ENCODE measurements around the gene GLRA3.
"Not testable (repeated sequence)": the region's sequence is repeated elsewhere in the genome, so short reads cannot be mapped to it uniquely, and the experiment has no call there.

Gene GLRA3

DNA sequence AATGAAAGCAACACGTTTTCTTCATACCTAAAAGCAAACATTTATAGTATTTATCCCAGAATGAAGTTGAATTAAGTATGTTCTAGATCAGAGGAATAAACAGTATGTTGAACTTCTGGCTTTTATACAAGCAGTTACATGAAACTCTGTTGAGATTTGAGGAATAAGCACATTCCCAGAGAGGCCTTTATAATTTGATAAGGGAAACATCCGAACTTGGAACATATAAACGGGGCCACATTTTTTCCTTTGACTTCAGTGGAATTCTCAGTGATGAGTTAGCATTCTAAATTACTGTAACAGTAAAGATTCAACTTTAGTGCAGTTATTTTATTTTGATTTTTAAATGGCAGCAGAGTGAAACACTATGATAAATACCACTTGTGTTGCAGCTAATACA, 119.5 kb downstream of the GLRA3 start:
- no peak for DNase-seq

GRCh38 chr4:174708381-174708780, 120.7 kb downstream of the GLRA3 start:
- no peak for DNase-seq

DNA sequence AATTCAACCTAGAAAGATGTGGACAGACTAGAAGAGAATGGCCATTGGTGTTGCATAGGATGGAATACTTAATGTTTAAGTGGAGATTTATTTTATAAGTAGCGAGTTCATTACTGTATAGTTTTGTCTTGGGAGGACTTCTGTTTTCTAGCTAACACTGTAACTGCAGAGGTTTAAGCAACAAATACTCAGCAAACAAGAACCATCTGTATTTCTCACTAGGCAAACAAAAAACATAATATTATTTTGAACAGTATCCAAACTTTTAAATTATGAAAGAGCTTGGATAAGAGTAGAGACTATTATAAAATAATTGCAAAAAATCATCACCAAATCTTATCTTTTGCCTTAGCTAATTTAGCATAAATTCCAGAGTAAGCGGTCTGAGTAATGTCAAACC, 121.1 kb downstream of the GLRA3 start:
- DNase-seq, result no peak

- no peak for DNase-seq
Measured at GRCh38 chr4:174707051-174707676, 121.9 kb downstream of the GLRA3 start.

DNA sequence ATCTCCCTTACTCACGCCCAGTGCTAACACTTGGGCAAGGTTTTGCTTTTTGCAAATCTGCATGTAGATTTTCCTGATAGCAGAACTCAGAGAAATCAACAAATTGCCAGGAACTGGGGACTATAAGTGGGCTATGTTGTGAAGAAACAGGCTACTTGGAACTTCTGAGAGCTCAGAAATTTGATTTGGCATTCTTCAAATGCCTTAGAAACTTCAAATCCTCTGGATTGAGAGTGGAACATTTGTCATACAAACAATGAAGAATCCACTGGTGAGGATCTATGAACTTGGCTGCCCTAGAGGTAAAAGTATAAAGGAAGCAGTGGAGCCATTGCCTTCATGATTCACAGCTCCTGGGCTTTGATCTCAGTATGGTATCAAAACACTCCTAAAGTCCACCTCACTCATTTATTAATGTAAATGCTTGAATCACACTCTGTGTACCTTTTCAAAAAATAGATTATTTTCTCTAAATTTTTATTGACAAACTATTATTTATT, 126.0 kb downstream of the GLRA3 start:
- no peak for DNase-seq

GRCh38 chr4:174699654-174700053, 129.4 kb downstream of the GLRA3 start:
- no peak for DNase-seq

DNA sequence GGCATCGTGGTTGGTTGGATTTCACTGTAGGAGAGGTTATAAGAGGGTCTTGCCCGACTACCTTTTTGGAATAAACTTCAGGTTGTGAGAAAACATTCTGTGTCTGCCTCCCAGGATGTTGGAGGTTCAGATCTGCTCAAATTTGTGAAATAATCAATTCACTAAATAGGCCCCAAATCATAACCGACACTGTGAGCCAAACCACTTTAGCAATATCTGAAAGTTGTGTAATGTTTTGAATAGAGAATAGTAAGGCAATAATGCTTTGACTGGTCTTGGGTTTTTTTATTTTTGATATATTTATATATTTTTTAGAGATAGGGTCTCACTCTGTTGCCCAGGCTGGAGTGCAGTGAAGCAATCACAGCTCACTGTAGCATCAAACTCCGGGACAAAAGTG, 131.2 kb downstream of the GLRA3 start:
- DNase-seq, result no peak

DNA sequence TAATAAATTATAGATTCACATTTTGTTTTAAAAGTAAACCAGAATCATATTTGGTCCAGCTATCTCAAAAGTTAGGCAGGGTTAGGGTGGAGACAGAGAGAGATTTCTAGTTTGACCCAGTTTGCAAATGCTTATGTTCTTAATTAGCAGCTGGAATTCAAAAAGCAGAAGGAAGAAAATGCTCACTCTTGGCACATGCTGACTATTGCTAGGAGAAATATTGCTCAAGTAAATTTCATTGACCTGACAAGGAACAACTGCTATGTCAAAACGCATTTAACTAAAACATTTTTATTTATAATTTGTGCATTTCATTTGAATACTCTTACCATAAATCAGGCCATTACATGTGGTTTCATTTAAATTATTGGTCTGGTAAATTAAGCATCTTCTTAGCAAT, 131.8 kb downstream of the GLRA3 start:
- no peak for DNase-seq

GRCh38 chr4:174696657-174697056, 132.4 kb downstream of the GLRA3 start:
- DNase-seq, result no peak

GRCh38 chr4:174691876-174692275, 137.2 kb downstream of the GLRA3 start:
- DNase-seq, result not testable (repeated sequence)

DNA sequence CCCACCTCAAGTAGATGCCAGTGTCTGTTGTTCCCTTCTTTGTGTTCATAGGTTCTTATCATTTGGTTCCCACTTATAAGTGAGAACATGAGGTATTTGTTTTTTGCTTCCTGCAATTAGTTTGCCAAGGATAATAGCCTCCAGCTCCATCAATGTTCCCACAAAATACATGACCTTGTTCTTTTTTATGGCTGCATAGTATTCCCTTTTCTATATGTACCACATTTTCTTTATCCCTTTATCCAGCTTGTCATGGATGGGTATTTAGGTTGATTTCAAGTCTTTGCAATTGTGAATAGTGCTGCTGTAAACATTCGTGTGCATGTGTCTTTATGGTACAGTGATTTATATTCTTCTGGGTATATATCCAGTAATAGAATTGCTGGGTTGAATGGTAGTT, 138.4 kb downstream of the GLRA3 start:
- no peak for DNase-seq

DNA sequence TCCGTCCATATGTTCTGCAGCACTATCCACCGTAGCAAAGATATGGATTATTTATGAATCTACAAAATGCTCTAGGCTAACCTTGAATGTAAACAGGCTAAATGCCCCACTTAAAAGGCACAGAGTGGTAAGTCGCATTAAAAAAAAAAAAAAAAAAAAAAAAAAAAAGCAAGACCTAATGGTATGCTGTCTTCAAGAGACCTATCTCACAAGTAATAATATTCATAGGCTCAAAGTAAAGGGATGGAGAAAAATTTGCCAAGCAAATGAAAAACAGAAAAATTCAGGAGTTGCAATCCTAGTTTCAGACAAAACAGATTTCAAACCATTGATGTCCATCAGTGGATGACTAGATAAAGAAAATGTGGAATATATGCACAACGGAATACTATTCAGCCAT, 139.4 kb downstream of the GLRA3 start:
- DNase-seq, result no peak

- DNase-seq, result no peak
Measured at GRCh38 chr4:174686826-174687225, 142.2 kb downstream of the GLRA3 start.

GRCh38 chr4:174681723-174682300, 147.2 kb downstream of the GLRA3 start:
- no peak for DNase-seq

GRCh38 chr4:174674305-174674840, 154.7 kb downstream of the GLRA3 start:
- DNase-seq, result no peak

- no peak for DNase-seq
Measured at GRCh38 chr4:174673865-174674264, 155.2 kb downstream of the GLRA3 start.

DNA sequence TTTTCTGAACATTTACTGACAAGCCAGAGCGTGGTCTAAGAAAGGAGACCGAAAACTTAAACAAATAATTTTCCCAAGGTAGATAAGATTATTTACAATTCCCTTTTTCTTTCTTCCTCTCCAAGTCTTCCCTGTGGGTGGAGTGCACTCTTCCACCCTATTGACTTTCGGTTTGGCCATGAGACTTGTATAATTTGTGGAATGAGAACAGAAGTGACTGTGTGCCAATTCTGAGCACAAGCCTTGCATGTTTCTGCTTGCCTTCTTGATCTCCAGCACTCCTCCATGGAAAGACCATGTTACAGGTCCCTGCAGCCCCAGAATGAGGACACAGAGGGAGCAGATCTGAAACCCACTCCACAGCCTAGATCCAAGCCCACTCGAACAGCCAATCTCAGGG, 156.8 kb downstream of the GLRA3 start:
- DNase-seq, result no peak

GRCh38 chr4:174669270-174669669, 159.8 kb downstream of the GLRA3 start:
- no peak for DNase-seq

DNA sequence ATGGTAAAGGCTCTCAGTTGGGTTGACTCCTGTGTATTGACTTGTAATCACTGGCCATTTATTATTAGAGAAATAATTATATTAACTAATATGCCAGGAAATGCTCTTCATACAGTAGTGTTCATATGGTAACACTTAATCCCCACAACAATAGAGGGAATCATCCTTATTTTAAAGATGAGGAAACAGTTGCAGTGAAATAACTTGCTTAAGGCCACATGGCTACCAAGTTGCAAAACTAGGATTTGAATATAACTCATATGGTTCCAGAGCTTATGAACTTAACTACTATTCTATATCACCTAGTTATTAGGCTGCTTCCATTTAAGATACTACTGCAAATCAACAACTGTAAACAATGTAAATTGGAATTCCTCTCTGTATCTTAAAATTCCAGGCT, 163.2 kb downstream of the GLRA3 start:
- no peak for DNase-seq

DNA sequence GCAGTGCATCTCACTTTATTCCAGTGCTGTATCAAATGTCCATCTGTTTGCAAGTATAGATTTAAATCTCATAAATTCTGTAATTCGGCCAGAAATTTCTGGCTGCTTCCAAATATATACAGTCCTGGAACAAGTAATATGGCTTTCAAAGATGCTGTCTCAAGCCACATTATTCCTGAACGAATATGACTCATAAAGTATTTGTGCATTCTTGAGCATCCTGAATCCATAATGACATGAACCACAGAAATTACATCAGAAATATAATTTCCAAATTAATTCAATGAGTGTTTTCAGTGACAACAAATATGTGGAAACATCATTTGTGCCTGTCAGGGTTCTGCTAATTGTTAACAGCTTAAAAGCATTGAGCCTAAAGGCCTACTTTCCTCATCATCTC, 165.8 kb downstream of the GLRA3 start:
- DNase-seq, result no peak

DNA sequence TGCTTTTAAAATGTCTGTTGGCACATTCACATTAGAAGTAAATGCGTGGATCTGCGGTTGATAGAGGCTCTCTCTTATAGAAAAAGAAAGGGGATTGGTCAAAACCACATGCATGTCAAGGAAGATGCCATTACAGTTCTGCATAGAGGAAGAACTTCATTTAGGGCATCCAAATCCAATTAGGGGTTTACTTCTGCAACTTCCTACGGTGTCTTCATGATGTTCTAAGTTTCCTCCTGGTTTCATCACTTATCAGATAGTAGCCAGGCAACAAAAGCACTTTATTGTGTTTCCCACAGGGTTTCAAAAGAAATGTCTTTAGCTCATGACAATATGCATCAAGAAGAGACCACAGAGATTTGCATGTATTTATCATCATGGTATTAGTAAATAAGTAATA, 170.8 kb downstream of the GLRA3 start:
- no peak for DNase-seq

- DNase-seq, result no peak
Measured at GRCh38 chr4:174657472-174657871, 171.6 kb downstream of the GLRA3 start.

GRCh38 chr4:174654634-174655033, 174.4 kb downstream of the GLRA3 start:
- DNase-seq, result no peak

DNA sequence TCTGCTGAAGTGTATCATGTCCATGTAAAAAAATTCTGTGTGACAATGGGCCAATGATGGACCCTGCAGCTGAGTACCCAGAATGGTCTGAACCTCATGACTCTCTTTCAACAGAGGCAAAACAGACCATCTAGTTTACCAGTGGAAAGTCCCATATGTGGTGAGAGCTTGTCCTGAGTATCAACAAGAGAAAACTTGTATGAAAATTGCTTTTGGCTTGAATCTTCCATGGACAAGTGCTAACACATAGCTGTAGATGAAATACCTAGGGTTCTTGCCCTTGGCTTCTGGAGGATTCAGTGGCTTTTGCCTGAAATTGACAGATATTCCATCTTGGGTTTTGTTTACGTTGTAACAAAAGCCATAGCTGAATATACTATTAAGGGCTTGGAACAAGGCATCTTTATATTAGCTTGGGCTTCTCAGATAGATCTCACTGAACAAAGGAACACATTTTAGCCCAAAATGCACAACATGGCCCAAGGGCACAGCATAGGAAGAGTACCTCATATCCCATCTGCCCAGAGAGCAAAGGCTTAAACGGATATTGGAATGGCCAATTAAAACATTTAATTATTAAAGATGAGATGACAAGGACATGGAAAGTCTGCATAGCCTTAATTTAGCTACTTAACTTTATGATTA, 178.2 kb downstream of the GLRA3 start:
- no peak for DNase-seq
